ENCODE data around the gene MFSD2A.
A peak's percentile ranks its signal among the peaks of the same experiment; 100 is the strongest.
"Not testable (repeated sequence)": the region's sequence is repeated elsewhere in the genome, so short reads cannot be mapped to it uniquely, and the experiment has no call there.

The MFSD2A gene

DNA sequence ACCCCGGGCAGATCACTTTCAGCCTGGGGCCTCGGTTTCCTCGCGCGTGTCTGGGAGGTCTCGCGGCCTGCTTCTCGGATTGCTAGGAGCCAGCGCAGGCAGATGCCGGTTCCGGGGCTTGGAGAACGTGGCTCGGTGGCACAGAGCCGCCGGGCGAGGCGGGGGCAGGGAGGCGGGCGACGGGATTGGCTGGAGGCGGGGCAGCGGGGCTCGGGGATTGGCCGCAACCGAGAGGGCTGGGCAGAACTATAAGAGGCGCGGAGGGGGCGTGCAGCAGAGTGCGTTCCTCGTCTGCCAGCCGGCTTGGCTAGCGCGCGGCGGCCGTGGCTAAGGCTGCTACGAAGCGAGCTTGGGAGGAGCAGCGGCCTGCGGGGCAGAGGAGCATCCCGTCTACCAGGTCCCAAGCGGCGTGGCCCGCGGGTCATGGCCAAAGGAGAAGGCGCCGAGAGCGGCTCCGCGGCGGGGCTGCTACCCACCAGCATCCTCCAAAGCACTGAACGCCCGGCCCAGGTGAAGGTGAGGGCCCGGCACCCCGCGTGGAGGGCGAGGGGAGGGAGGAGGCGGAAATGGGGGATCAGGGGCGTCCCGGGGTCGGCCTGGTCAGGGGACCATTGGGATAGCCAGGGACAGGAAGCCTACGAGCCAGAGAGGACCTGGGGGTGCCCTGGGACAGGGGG is at the start of gene MFSD2A:
TSS of gene MFSD2A (plus strand) at position 276 of the 677 bp plus-strand sequence. CDS start at position 424, 148 bp downstream.
- peak; percentile 78 for DNase-seq (ENCODE audit: low read depth)

GRCh38 chr1:39905172-39905571 is 49.8 kb upstream of the MFSD2A start:
- DNase-seq (ENCODE audit: low read depth) = no peak

DNA sequence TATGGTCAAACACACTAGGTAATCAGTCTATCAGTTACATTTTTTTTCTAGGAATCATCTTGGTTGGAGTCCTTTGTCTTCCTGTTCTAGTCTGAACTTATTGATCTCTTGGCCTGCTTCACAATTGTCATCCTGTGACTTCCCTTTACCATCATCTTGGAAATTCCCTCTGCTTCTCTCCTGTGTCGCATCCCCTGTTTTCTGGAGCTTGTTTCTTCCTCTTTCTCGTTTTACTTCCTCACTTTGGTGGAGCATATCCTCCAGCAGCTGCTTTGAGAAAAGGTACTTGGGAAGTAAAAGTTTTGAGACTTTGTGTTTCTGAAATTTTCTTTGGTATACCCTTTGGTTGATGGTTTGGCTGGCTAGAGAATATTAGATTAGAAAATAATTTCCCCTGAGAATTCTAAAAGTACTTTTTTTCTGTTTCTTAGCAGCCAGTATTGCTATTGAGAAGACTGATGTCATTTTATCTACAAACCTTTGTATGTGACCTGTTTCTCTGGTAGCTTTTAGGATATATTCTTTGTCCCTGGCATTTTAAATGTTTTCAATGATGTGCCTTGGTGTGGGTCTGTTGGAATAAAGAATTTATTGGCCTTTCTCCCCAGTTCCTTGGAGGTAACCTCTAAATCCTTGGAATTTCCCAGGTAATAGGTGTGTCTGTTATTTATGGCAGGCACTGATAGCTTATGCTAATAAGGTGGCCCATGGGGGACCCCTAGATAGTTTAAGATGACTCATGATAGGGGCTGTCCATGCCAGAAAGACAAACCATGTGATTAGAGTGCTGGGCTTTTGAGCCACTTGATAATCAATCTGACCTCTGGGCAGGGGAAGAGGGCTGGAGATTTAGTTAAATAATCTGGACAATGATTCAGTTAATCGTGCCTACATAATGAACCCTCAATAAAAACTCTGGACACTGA is 47.2 kb upstream of the MFSD2A start:
- DNase-seq (ENCODE audit: low read depth) = no peak

DNA sequence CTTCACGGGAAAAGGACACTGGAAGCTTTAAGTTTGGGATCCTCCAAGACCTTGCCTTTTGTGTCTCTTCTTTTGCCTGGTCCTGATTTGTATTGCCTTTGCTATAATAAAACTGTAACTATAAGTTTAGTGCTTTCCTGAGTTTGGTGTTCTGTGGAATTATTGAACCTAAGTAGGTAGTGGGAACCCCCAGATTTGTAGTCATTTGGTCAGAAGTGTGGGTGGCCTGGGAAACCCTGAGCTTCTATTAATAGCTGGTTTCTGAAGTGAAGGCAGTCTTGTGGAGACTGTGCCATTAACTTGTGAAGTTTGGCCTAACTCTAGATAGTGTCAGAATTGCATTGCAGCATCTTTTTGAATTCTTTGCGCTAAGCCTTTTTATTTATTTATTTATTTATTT is 46.4 kb upstream of the MFSD2A start:
- DNase-seq (ENCODE audit: low read depth) = no peak

- no peak for DNase-seq (ENCODE audit: low read depth)
Observed at GRCh38 chr1:39910263-39910662, 44.7 kb upstream of the MFSD2A start.

DNA sequence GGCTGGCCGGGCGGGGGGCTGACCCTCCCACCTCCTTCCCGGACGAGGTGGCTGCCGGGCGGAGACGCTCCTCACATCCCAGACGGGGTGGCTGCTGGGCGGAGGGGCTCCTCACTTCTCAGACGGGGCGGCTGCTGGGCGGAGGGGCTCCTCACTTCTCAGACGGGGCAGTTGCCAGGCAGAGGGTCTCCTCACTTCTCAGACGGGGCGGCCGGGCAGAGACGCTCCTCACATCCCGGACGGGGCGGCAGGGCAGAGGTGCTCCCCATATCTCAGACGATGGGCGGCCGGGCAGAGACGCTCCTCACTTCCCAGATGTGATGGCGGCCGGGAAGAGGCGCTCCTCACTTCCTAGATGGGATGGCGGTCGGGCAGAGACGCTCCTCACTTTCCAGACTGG is 41.8 kb upstream of the MFSD2A start:
- not testable (repeated sequence) for DNase-seq (ENCODE audit: low read depth)

- DNase-seq (ENCODE audit: low read depth) = no peak
Observed at GRCh38 chr1:39915499-39916129, 39.3 kb upstream of the MFSD2A start.

GRCh38 chr1:39917825-39918224 is 37.1 kb upstream of the MFSD2A start:
- no peak for DNase-seq (ENCODE audit: low read depth)

DNA sequence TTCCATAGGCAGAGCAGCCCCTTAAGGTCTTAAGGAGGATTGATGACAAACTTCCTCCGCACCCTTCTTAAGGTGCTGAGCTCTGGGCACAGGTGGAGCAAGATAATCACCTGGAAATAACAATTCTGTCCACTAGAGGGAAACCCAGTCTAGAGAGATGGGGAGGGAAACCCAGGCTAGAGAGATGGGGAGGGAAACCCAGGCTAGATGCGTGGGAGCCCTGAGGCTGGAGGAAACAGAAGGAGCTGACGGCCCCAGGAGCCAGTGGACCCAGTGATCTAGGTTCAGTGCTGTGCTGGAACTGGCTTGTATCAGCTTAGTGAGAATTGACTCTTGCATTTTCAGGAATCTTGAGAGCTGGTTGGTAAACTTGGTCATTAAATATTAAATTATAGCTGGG is 35.4 kb upstream of the MFSD2A start:
- peak; percentile 35 for DNase-seq (ENCODE audit: low read depth)

GRCh38 chr1:39922251-39922688 is 32.7 kb upstream of the MFSD2A start:
- no peak for DNase-seq (ENCODE audit: low read depth)

- DNase-seq (ENCODE audit: low read depth) = peak; percentile 15
Observed at GRCh38 chr1:39925721-39926342, 29.1 kb upstream of the MFSD2A start.

DNA sequence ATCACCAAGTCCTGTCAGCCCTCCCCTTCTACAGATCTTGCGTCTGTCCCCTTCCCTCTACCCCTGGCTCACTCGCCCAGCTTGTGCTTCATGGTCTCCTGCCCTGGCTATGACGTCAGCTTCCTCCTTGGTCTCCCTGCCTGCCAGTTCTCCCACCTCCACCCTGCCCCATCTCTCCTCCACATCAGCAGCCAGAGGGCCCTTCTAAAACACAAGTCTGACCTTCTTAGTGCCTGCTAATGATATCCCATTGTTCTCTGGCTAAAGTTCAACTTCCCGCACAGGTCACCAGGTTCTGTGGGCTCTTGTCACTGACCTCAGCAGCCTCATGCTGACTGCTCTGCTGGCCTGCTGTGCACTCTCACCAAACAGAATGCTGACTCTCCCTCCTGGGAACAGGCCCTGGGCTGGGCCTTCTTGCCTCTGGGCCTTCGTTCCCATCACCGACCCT is 28.6 kb upstream of the MFSD2A start:
- peak; percentile 2 for DNase-seq (ENCODE audit: low read depth)

DNA sequence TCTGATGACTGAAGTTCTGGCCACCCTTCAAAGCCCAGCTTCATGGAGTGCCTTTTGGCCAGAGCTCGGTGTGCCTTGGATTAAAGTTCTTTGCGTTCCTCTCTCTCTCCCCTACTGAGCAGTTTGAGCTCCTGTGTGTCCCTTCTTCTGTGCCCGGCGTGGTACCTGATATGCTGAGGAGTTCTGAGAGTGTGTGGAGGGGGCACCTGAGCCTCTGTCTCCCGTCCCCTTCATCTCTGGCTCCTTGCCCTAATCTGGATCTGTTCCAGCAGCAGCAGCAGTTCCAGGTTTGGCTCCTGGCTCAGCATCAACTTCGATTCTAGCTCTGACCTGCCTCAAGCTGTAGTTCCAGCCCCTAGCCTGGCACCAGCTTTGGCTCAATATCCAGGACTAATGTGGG is 28.1 kb upstream of the MFSD2A start:
- DNase-seq (ENCODE audit: low read depth) = no peak

GRCh38 chr1:39927538-39927937 is 27.4 kb upstream of the MFSD2A start:
- peak; percentile 1 for DNase-seq (ENCODE audit: low read depth)

GRCh38 chr1:39928809-39929587 is 25.9 kb upstream of the MFSD2A start:
- DNase-seq (ENCODE audit: low read depth) = no peak

DNA sequence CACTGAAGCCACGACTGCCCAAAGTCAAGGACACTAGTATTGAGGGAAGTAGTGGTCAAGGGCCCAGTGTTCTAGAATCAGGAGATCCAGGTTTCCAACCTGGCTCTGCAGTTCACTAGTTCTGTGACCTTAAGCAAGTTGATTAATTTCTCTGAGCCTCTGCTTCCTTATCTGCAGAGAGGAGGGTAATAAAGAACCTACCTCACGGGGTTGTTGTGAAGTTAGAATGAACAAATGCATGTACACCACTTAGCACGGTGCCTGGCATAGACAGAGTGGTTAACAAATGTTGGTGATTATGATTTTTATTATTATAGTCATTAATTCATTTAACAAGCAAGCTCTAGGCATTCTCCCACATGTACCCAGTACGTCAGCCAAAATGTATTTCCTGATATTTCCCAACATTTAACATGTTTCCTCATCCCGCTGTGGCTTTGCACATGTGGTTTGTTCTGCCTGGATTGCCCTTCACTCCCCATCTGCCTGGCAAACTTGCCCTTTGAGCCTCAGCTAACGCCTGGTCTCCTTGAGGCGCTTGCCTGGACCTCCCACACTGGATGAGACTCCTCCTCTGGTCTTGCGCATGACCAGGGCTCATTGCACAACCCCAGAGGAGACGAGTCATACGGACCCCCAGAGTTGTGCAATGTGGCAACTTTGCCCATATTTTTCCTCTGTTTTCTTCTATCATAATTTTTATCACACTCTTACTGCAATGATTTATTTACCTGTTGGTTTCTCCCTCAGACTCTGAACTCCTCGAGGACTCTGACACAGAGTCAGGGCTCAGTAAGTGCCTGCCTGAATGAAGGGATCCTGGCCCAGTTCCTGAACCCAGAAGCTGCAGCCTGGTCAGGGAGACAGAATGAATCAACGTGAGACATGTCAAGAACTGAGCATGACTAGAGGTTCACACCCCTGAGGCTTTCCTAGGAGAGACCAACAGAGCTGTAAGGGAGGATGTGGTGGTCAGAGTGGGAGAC is 20.7 kb upstream of the MFSD2A start:
- peak; percentile 97 for DNase-seq (ENCODE audit: low read depth)

- DNase-seq (ENCODE audit: low read depth) = no peak
Observed at GRCh38 chr1:39936724-39937491, 18.0 kb upstream of the MFSD2A start.

GRCh38 chr1:39938856-39939255 is 16.1 kb upstream of the MFSD2A start:
- DNase-seq (ENCODE audit: low read depth) = no peak

- DNase-seq (ENCODE audit: low read depth) = no peak
Observed at GRCh38 chr1:39940253-39940652, 14.7 kb upstream of the MFSD2A start.

Measured in stromal cell of bone marrow (primary cell).